Thoracic aorta (tissue), 2 donors: ENCODE measurements around the gene ZC3H14. TPM values are rescaled to one million over a fixed set of nuclear protein-coding genes. Genes with fewer than 3 reads are reported as not detected.

Experiments
- ATAC-seq: fragments of 150-250 bp; one replicate; pipeline ENCODE4 v1.8.0; 2017; ENCODE audit warnings: low read depth; ENCODE audit not compliant: insufficient number of reproducible peaks, low FRiP score
- DNase-seq: peaks from one replicate; pipeline ENCODE4 v3.0.0-alpha.2; 2020; ENCODE audit warnings: low spot score
- H3K27ac ChIP-seq, 2 donors: fragments of 200-600 bp; sonication (generic); 1 replicate in 1 of 2; 2 replicates in 1 of 2; pipeline ENCODE4 v1.5.1; 2016; ENCODE audit warnings: mild to moderate bottlenecking in 2 of 2, moderate library complexity in 2 of 2
- H3K27me3 ChIP-seq: fragments of 200-600 bp; sonication (generic); replicated peaks from 2 replicates; pipeline ENCODE4 v1.6.0; 2016; ENCODE audit warnings: mild to moderate bottlenecking; ENCODE audit not compliant: insufficient read depth
- H3K36me3 ChIP-seq: fragments of 200-600 bp; sonication (generic); one replicate; pipeline ENCODE4 v1.5.1; 2016
- H3K4me1 ChIP-seq, 2 donors: fragments of 200-600 bp; sonication (generic); 1 replicate in 1 of 2; 2 replicates in 1 of 2; pipeline versions ENCODE4 v1.5.1 to v1.6.0; 2016; ENCODE audit warnings: low read depth in 2 of 2, mild to moderate bottlenecking in 1 of 2; ENCODE audit not compliant: control insufficient read depth in 1 of 2
- H3K4me3 ChIP-seq: fragments of 200-600 bp; sonication (generic); 2 replicates; pipeline ENCODE4 v1.5.1; 2016; ENCODE audit warnings: mild to moderate bottlenecking
- H3K9me3 ChIP-seq: fragments of 200-600 bp; sonication (generic); 2 replicates; pipeline ENCODE4 v1.5.1; 2016
- CTCF ChIP-seq: fragments of 200-600 bp; sonication (generic); IDR thresholded peaks from one replicate; pipeline ENCODE4 v1.5.1; 2019; ENCODE audit warnings: antibody characterized with exemption
- total RNA-seq, 2 donors: library from RNA; depleted of rRNA; stranded (reverse); fragments of >200 nt; gene quantifications; one replicate each; pipeline versions ENCODE4 v1.1.0 to v1.2.3, GENCODE V29; 2016

ZC3H14 gene
- total RNA-seq, 2 donors from 2014 or later: 47.7 to 82.9 TPM

DNA sequence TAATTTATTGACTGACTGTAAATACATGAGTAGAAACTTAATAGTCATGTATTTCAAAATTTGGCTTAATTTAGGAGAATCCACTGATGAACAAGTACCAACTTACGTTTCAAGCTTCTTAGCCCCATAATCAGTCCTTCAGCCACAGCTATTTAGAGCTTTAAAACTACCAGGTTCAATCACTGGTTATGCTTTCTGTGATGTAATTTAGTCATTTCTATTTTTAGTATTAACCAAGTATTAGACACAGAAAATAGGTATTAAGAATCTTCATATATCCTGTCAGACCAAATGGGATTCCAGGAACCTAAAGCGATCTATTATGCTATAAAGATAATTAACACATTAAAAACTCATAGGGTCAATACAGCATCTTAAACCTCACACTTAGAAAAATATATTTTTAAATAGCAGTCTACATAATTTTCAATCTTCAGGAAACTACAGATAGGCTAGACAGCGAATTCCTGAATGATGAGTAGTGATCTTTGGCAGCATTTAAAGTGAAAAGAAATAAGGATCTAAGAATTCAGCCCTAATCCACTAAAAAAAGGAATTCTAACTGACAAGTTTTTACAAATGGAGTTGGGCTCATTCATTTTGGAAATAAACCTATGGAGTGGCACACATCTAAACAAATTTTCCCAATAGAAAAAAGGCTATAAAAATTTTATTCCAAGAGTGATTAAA, 51.5 kb downstream of the ZC3H14 start:
- H3K27ac ChIP-seq: peak overlapping the region; percentile 15

DNA sequence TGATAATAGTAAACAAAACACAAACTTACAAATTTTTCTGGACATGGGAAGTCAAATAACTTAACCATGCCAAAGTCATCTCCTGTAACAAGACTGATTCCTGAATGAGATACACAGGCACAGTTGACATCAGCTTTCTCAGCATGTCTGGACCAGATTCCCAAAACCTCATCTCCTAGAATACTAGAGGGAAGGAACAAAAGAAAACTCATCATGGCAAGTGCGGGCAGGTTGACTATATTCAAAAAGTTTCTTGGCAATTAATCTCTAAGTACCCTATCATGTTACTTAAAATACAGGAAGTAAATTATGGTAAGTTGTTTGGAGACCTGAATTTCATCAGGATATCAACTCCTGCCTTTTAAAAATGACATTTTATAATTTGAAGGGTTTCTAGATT, 53.9 kb downstream of the ZC3H14 start:
- no peak for TF ChIP-seq CTCF
- ATAC-seq (no peak), DNase-seq (no peak)
- Histone ChIP-seq H3K36me3 (peaks cover 14% of the 10 kb centered on the region), H3K9me3 (no peaks in the 10 kb centered on the region), H3K4me3 (no peak overlapping the region), H3K27me3 (no peaks in the 10 kb centered on the region), H3K27ac (no peak overlapping the region), H3K4me1 (peaks cover 6 to 21% of the 10 kb centered on the region in 2 donors)

More for the DNA sequence above, 51.5 kb downstream of the ZC3H14 start:
- Histone ChIP-seq H3K27me3 (no peaks in the 10 kb centered on the region), H3K4me1 (peaks cover 6 to 21% of the 10 kb centered on the region in 2 donors), H3K36me3 (peaks cover 33% of the 10 kb centered on the region), H3K4me3 (no peak overlapping the region), H3K9me3 (no peaks in the 10 kb centered on the region)
- no peak for TF ChIP-seq CTCF
- DNase-seq: no peak
- ATAC-seq: no peak

- ATAC-seq: no peak
- H3K36me3 ChIP-seq: peaks cover 8% of the 10 kb centered on the region
- TF ChIP-seq CTCF: no peak
- H3K4me3 ChIP-seq: no peak overlapping the region
- no peak for DNase-seq
- no peaks in the 10 kb centered on the region for H3K27me3 ChIP-seq
- peaks cover 6 to 21% of the 10 kb centered on the region in 2 donors for H3K4me1 ChIP-seq
- H3K27ac ChIP-seq: no peak overlapping the region
- H3K9me3 ChIP-seq: no peaks in the 10 kb centered on the region
These were observed 54.6 kb downstream of the ZC3H14 start for GRCh38 chr14:88617479-88617878.

DNA sequence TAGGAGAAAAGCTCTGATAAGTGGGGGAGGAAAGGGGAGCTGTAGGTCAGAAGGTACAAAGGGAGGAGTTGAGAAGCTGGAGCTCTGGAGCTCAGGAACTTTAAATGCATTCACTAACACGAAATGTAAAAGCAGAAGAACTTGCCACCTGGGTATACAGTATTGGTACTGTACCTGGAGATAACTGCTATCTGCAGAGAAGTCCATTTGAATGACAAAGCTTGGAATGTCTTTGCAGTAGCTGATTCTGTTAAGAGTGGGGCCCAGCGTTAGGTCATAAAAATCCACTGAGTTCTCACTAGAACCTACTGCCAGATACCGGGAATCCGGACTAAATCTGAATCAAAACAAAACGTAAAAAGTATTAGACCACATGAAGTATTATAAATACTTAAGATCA, 55.6 kb downstream of the ZC3H14 start:
- ATAC-seq (no peak), DNase-seq (no peak)
- TF ChIP-seq CTCF: no peak
- no peaks in the 10 kb centered on the region for H3K9me3 ChIP-seq
- H3K4me1 ChIP-seq: peaks cover 0 to 13% of the 10 kb centered on the region in 2 donors
- H3K27ac ChIP-seq: no peak overlapping the region
- no peak overlapping the region for H3K4me3 ChIP-seq
- no peaks in the 10 kb centered on the region for H3K27me3 ChIP-seq
- peaks cover 5% of the 10 kb centered on the region for H3K36me3 ChIP-seq

DNA sequence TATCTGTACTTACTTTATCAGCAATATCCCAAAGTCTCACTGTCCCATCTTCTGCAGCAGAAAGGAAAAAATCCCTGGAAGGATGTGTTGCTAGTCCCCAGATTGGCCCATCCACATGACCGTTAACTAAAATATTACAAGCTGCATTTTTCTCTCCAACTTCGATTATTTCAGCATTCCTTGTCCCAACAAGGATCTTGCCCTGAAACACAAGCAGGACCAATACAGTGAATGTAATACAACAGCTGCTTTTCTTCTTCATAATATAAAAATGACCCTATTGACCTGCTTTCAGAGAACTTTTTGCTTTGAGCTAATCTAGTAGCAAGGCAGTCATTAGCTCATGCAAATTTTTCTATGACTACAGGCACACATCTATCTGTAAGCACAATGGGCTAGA, 58.3 kb downstream of the ZC3H14 start:
- Histone ChIP-seq H3K27ac (no peak overlapping the region), H3K4me1 (no peaks in the 10 kb centered on the region), H3K36me3 (peaks cover 3% of the 10 kb centered on the region), H3K4me3 (no peak overlapping the region), H3K27me3 (no peaks in the 10 kb centered on the region), H3K9me3 (no peaks in the 10 kb centered on the region)
- TF ChIP-seq CTCF: no peak
- DNase-seq: no peak
- ATAC-seq: no peak
